GM12874 (cell line): ENCODE measurements around the gene S1PR3.

Experiments
- TF ChIP-seq, protein P1 (sequence below): IDR thresholded peaks from 2 replicates; pipeline ENCODE4 v1.5.1; 2011; ENCODE audit warnings: low read depth, mild to moderate bottlenecking, control low read depth, low read length, moderate library complexity; ENCODE audit not compliant: insufficient read depth

S1PR3 gene

DNA sequence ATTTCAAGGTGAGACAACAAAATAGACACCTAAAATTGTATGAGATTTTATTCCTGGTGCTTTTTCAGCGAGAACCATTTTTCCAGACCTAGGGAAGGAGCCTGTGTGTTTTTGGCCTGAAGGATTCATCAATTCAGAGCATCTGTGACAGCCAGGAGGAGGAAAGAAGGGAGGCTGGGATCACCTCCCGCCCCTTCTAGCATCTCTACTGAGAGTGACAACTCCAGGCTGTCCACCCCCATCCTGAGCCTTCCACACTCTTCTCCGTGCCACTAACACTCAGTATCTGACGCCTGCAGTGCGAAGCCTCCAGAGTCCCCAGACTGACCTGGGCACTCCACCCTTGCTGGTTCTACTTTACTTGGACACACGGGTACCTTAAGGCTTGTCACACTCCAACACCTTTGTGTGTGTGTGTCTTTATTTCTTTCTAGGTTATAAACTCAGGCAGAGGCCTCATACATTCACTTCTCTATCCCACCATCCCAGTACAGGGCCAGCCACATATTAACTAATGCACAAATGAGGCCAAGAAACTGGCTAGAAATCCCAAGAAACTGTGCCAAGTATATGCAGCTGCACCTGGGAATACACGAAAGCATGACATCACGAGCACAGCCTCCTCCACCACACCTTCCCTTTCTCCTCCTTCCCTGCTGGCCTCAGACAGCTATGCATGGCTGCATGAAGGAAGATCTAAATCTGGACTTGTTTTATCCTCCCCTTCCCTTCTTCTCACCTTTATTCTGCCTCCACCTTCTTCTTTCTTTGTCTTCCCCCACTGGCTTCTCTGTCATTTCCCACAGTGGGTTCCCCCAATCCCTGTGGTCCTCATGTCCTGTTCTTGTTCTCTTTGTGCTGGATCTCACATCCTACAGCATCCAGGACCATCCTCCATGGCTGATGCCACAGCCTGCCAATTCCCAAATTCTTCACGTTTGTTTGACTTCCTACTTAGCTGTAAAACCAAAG, 16.0 kb downstream of the S1PR3 start:
- TF ChIP-seq, protein P1, sequence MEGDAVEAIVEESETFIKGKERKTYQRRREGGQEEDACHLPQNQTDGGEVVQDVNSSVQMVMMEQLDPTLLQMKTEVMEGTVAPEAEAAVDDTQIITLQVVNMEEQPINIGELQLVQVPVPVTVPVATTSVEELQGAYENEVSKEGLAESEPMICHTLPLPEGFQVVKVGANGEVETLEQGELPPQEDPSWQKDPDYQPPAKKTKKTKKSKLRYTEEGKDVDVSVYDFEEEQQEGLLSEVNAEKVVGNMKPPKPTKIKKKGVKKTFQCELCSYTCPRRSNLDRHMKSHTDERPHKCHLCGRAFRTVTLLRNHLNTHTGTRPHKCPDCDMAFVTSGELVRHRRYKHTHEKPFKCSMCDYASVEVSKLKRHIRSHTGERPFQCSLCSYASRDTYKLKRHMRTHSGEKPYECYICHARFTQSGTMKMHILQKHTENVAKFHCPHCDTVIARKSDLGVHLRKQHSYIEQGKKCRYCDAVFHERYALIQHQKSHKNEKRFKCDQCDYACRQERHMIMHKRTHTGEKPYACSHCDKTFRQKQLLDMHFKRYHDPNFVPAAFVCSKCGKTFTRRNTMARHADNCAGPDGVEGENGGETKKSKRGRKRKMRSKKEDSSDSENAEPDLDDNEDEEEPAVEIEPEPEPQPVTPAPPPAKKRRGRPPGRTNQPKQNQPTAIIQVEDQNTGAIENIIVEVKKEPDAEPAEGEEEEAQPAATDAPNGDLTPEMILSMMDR, result no peak

DNA sequence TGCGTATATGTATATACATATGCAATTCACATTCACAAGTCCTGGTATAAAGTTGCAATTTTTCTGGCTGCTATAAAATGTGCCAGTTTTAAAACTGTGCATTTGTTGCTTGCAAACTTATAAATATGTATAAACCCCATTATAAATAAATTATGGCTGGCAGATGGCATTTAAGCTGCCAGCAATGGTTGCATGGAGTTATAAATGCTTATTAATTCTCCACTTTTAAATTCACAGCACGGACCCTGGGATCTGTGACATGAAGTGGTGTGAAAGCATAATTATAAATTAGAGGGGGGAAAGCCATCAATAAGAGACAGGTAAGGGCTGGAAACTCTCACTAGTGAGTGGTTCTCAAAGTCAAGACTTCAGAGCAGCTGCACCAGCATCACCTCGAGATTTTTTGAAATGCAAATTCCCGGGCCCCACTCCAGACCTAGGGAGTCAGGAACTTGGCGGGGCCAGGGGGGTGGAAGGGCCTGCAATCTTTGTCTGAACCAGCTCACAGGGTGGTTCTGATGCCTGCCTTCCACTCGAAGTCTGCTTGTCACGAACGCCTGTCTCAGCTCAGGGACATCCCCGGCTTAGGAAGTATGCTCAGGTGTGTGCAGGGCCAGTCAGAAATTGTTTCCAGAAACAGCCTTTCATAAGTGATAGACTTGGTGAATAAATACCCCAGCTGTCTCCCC, 16.9 kb downstream of the S1PR3 start:
- TF ChIP-seq, protein P1, result no peak

DNA sequence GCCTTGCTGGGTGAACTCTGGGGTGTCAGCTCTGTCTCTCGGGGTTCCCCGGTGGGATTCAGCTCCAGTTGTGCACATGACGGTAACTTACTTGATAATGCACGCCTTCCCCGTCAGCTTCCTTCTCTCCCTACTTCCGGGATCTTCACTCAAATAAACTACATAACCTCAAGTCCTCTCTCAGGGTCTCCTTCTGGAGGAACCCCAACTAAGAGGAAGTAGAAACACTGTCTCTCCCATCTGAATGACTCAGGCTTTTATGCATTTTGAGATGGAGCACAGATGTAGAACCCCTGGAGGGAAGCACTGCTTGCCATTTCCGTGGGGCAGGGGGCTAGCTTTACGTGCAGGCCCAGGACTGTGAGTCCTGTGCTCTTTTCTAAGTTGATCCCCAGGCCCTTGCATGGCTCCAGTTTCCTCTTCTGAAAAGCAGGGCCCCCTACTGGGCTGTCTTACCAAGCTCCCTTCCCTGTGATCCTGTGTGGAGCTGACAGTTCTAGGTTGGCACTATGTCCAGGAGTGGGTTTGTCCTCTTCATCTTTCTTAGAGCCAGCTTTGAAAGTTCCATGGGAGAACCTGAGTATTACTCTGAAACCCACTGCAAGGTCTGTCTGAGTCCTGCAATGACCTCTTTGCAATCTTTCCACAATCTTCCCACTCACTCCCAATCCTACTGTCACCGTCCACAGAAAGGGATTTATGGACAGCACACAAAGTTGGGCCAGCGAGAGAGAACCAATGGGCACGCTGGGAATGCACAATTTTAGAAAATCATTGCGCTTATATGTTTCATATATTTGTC, 17.7 kb downstream of the S1PR3 start:
- TF ChIP-seq, protein P1, result 0 out of 2 replicates have a peak, but pooled peaks have one; percentile 7

DNA sequence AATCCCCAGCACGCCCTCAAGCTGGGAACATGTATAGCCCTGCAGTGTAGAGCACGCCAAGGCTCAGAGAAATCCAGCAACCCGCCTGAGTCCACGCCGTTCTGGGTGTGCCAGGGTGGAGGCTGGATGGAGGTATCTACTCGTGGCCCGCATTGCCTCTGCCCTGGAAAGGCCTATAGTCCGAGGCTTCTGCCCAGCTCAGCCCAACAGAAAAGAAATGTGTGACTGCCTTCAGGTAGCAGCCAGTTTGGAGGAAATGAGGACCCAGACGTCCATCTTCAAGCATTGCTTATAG, 18.2 kb downstream of the S1PR3 start:
- TF ChIP-seq, protein P1, result no peak

DNA sequence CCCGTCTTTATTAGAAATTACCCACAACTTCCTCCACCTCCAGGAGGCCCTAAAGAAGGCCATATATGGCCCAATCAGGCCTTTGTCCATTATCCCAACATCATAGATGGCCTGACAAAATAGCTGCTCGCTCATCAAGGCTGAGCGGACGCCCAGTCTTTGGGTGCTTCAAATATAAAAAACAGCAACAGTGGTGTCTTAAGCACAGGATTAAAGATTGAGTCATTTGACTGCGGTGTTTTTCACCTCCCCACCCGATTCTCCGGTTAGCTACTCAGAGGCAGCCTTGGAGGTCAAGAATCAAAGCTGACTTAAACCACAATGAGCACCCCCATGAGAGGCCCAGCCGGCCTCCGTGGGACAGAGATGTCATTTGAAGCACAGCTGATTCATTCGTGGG, 18.8 kb downstream of the S1PR3 start:
- TF ChIP-seq, protein P1, result no peak

DNA sequence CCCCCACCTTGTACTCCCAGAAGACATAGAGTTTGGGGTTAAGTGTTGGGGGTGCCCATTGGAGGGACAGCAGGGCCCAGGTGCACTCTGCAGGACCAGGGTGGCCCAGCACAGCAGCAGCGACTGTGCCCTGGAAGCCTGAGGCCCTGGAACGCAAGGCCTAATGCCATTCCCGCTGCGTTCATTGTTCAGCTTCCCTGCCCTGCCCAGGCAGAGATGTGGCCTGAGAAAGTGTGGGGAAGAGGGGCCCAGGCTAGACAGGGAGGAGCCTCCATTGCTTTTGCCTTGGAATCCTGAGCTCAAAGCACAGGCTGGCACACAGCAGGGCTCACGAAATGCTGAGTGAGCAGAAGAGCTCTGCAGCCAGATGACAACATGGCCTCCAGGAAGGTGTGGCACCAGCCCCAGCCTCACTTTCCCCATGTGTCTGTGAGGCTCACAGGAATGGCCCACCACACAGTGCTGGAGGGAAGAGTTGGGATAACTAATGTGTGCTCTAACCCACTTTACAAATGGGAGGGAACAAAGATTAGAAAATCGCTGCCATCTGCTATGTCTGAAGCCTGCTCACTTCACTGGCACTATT, 19.4 kb downstream of the S1PR3 start:
- TF ChIP-seq, protein P1, result no peak
